GM12878 (cell line): ENCODE data around the gene PMAIP1. TPM values are rescaled to one million over a fixed set of nuclear protein-coding genes. Genes with fewer than 3 reads are reported as not detected.

Experiments used
- CBX5 ChIP-seq: sonication (generic); IDR thresholded peaks from 2 replicates; pipeline ENCODE4 v1.6.1; 2016; ENCODE audit warnings: low read depth, moderate library complexity, mild to moderate bottlenecking, inconsistent platforms
- CEBPZ ChIP-seq: fragments of 150-350 bp; IDR thresholded peaks from 2 replicates; pipeline ENCODE4 v1.6.1; 2016; ENCODE audit warnings: low read depth, low read length
- CHD2 ChIP-seq: IDR thresholded peaks from 2 replicates; pipeline ENCODE4 v1.6.1; 2011; ENCODE audit warnings: low read depth, low read length, improper control_type of control experiment, borderline replicate concordance
- CREM ChIP-seq: IDR thresholded peaks from 2 replicates; pipeline ENCODE4 v1.6.1; 2014; ENCODE audit warnings: antibody characterized with exemption, low read depth
- E2F4 ChIP-seq: IDR thresholded peaks from 2 replicates; pipeline ENCODE4 v1.6.1; 2012; ENCODE audit warnings: low read depth, low read length, improper control_type of control experiment
- ELK1 ChIP-seq: IDR thresholded peaks from 2 replicates; pipeline ENCODE4 v1.6.1; 2012; ENCODE audit warnings: low read depth, low read length, improper control_type of control experiment
- FOXM1 ChIP-seq: IDR thresholded peaks from 2 replicates; pipeline ENCODE4 v1.6.1; 2012; ENCODE audit warnings: low read depth, mild to moderate bottlenecking, inconsistent platforms, low read length, moderate library complexity
- IKZF2 ChIP-seq, 2 experiments: fragments of 450-650 bp; IDR thresholded peaks; 2 replicates each; pipeline ENCODE4 v1.6.1; 2017; ENCODE audit warnings: mild to moderate bottlenecking in 2 of 2, moderate library complexity in 2 of 2
- NFIC ChIP-seq: IDR thresholded peaks from 2 replicates; pipeline ENCODE4 v1.6.1; 2012; ENCODE audit warnings: low read depth, mild to moderate bottlenecking, inconsistent platforms, low read length, moderate library complexity
- NR2C1 ChIP-seq: fragments of 450-650 bp; IDR thresholded peaks from 2 replicates; pipeline ENCODE4 v1.6.1; 2017; ENCODE audit warnings: antibody characterized with exemption, mild to moderate bottlenecking, moderate library complexity
- NRF1 ChIP-seq: conservative IDR thresholded peaks from 2 replicates; pipeline ENCODE4 v1.6.1; 2011; ENCODE audit warnings: mild to moderate bottlenecking, low read depth, low read length, improper control_type of control experiment
- RAD21 ChIP-seq: IDR thresholded peaks from 2 replicates; pipeline ENCODE4 v1.6.1; 2011; ENCODE audit warnings: mild to moderate bottlenecking, low read depth, low read length, moderate library complexity; ENCODE audit not compliant: insufficient read depth
- SIN3A ChIP-seq: IDR thresholded peaks from 2 replicates; pipeline ENCODE4 v1.6.1; 2012; ENCODE audit warnings: low read depth, low read length, improper control_type of control experiment
- SMC3 ChIP-seq: IDR thresholded peaks from 2 replicates; pipeline ENCODE4 v1.6.1; 2011; ENCODE audit warnings: low read length, improper control_type of control experiment, borderline replicate concordance
- SREBF1 ChIP-seq: IDR thresholded peaks from 2 replicates; pipeline ENCODE4 v1.6.1; 2012; ENCODE audit warnings: mild to moderate bottlenecking, low read length
- TBL1XR1 ChIP-seq: IDR thresholded peaks from 2 replicates; pipeline ENCODE4 v1.6.1; 2012; ENCODE audit warnings: low read depth, low read length, improper control_type of control experiment
- YY1 ChIP-seq: IDR thresholded peaks from 2 replicates; pipeline ENCODE4 v1.6.1; 2011; ENCODE audit warnings: low read depth, mild to moderate bottlenecking, low read length
- ZBTB11 ChIP-seq: fragments of 450-650 bp; formaldehyde crosslinking; IDR thresholded peaks from 2 replicates; pipeline ENCODE4 v1.5.0; 2022; ENCODE audit warnings: mild to moderate bottlenecking, missing genetic modification characterization
- ZNF622 ChIP-seq: fragments of 450-650 bp; IDR thresholded peaks from 2 replicates; pipeline ENCODE4 v1.6.1; 2017; ENCODE audit warnings: mild to moderate bottlenecking, inconsistent platforms
- polyA plus RNA-seq, 11 experiments: library from polyadenylated mRNA; depleted of rRNA in 4 of 11; unstranded in 6 of 11; stranded (reverse) in 5 of 11; fragments of >200 nt; fragmentation: Nextera tagmentation in 4 of 11; fragmentation: Illumina TruSeq in 1 of 11; extraction: Ambion mirVana in 4 of 11; extraction: Trizol in 1 of 11; gene quantifications; 1 replicate in 1 of 11; 2 replicates in 10 of 11; pipeline versions ENCODE4 v1.2.1 to v1.2.3, GENCODE V29; 2011 to 2016; ENCODE audit warnings: inconsistent platforms in 2 of 11, missing spikeins in 2 of 11, low read depth in 1 of 11
- total RNA-seq, 4 experiments: library from RNA; depleted of rRNA in 3 of 4; stranded (reverse); fragments of >200 nt in 3 of 4; fragmentation: Illumina TruSeq in 1 of 4; extraction: Trizol in 1 of 4; gene quantifications; 2 replicates each; pipeline versions ENCODE4 v1.2.1 to v1.2.3, GENCODE V29; 2013 to 2021

PMAIP1 gene
- total and polyA plus RNA-seq, 10 of the 15 experiments (the other 5 are each of a cell fraction or from before 2014, with no cell fraction given), result 74.0 to 219 (median 112) TPM

GRCh38 chr18:59927246-59927825 lies 27.5 kb downstream of the PMAIP1 start (continued):
- TF ChIP-seq NFIC (peak; percentile 99), FOXM1 (peak; percentile 98), YY1 (0 out of 2 replicates have a peak, but pooled peaks have one; percentile 50), NR2C1 (no peak), ELK1 (no peak), CEBPZ (no peak), CBX5 (no peak), IKZF2 (IDR thresholded peaks at IDR 0.05) (peak; percentile 94 to 95), CREM (peak; percentile 88), ZBTB11 (CRISPR knock-in tag) (no peak), SIN3A (no peak), RAD21 (no peak), CHD2 (no peak; the same call in 1 of the 2 replicates), E2F4 (no peak), NRF1 (no peak), TBL1XR1 (0 out of 2 replicates have a peak, but pooled peaks have one; percentile 13), SREBF1 (no peak), ZNF622 (no peak), SMC3 (peak; percentile 21; the same call in 1 of the 2 replicates)
